ENCODE results near the gene CPEB1.
"Not testable (repeated sequence)": the region's sequence is repeated elsewhere in the genome, so short reads cannot be mapped to it uniquely, and the experiment has no call there.

CPEB1 gene

GRCh38 chr15:82649226-82649999 is 2.2 kb upstream of the CPEB1 start:
- DNase-seq (ENCODE audit: low read depth): no peak

- DNase-seq (ENCODE audit: low read depth): no peak
Observed at GRCh38 chr15:82648257-82649103, 1.3 kb upstream of the CPEB1 start.

- DNase-seq (ENCODE audit: low read depth): no peak
Observed at GRCh38 chr15:82647835-82648256, 683 bp upstream of the CPEB1 start.

- DNase-seq (ENCODE audit: low read depth): no peak
Observed at GRCh38 chr15:82646250-82647044, 716 bp downstream of the CPEB1 start.

GRCh38 chr15:82644967-82645852 is 2.0 kb downstream of the CPEB1 start:
- DNase-seq (ENCODE audit: low read depth): not testable (repeated sequence)

- DNase-seq (ENCODE audit: low read depth): no peak
Observed at GRCh38 chr15:82643992-82644391, 3.2 kb downstream of the CPEB1 start.

- DNase-seq (ENCODE audit: low read depth): no peak
Observed at GRCh38 chr15:82642656-82643055, 4.5 kb downstream of the CPEB1 start.

- DNase-seq (ENCODE audit: low read depth): no peak
Observed at GRCh38 chr15:82641129-82641798, 5.9 kb downstream of the CPEB1 start.

- DNase-seq (ENCODE audit: low read depth): no peak
Observed at GRCh38 chr15:82640672-82641071, 6.5 kb downstream of the CPEB1 start.

- DNase-seq (ENCODE audit: low read depth): no peak
Observed at GRCh38 chr15:82635798-82636197, 11.4 kb downstream of the CPEB1 start.

GRCh38 chr15:82630033-82630432 is 17.1 kb downstream of the CPEB1 start:
- DNase-seq (ENCODE audit: low read depth): no peak

- no peak for DNase-seq (ENCODE audit: low read depth)
Observed at GRCh38 chr15:82625136-82625535, 22.0 kb downstream of the CPEB1 start.

- DNase-seq (ENCODE audit: low read depth): no peak
Observed at GRCh38 chr15:82624438-82624837, 22.7 kb downstream of the CPEB1 start.

GRCh38 chr15:82624008-82624407 is 23.2 kb downstream of the CPEB1 start:
- DNase-seq (ENCODE audit: low read depth): no peak

GRCh38 chr15:82621970-82622369 is 25.2 kb downstream of the CPEB1 start:
- no peak for DNase-seq (ENCODE audit: low read depth)

- no peak for DNase-seq (ENCODE audit: low read depth)
Observed at GRCh38 chr15:82613747-82614146, 33.4 kb downstream of the CPEB1 start.

GRCh38 chr15:82611348-82611747 is 35.8 kb downstream of the CPEB1 start:
- no peak for DNase-seq (ENCODE audit: low read depth)

- DNase-seq (ENCODE audit: low read depth): no peak
Observed at GRCh38 chr15:82602195-82602594, 45.0 kb downstream of the CPEB1 start.

GRCh38 chr15:82599862-82600261 is 47.3 kb downstream of the CPEB1 start:
- DNase-seq (ENCODE audit: low read depth): no peak

GRCh38 chr15:82597815-82598214 is 49.3 kb downstream of the CPEB1 start:
- no peak for DNase-seq (ENCODE audit: low read depth)

- no peak for DNase-seq (ENCODE audit: low read depth)
Observed at GRCh38 chr15:82595766-82596165, 51.4 kb downstream of the CPEB1 start.

Data from HS-5 (cell line).